Keratinocyte (primary cell): ENCODE data around the gene ARHGEF19. TPM values are rescaled to one million over a fixed set of nuclear protein-coding genes. Genes with fewer than 3 reads are reported as not detected.

ENCODE experiments used
- DNase-seq: peaks from one replicate; pipeline ENCODE4 v3.0.0-alpha.2; 2011; ENCODE audit warnings: low read depth, missing footprints, low spot score
- FAIRE-seq: peaks from 2 replicates; lab custom pipeline; 2011; peaks lifted over from hg19 to GRCh38; lab: Jason Lieb, UNC
- H2AFZ ChIP-seq: 2 replicates; pipeline ENCODE4 v1.6.0; 2012; ENCODE audit warnings: low read length, control low read depth, inconsistent platforms; ENCODE audit not compliant: control insufficient read depth
- H3K27ac ChIP-seq: 2 replicates; pipeline ENCODE4 v1.5.1; 2011; ENCODE audit warnings: low read length; ENCODE audit not compliant: control insufficient read depth, insufficient read depth
- H3K27me3 ChIP-seq: 3 replicates; pipeline ENCODE4 v1.6.0; 2011; ENCODE audit warnings: low read length; ENCODE audit not compliant: control insufficient read depth, insufficient read depth; ENCODE audit errors: extremely low read depth
- H3K36me3 ChIP-seq, 2 experiments: 2 replicates in 1 of 2; 3 replicates in 1 of 2; pipeline ENCODE4 v1.5.1; 2011; ENCODE audit warnings: low read length in 2 of 2, mild to moderate bottlenecking in 1 of 2; ENCODE audit not compliant: control insufficient read depth in 2 of 2, insufficient read depth in 2 of 2; ENCODE audit errors: extremely low read depth in 1 of 2
- H3K4me1 ChIP-seq: 3 replicates; pipeline ENCODE4 v1.5.1; 2011; ENCODE audit warnings: low read length; ENCODE audit not compliant: control insufficient read depth, insufficient read depth; ENCODE audit errors: extremely low read depth
- H3K4me2 ChIP-seq: 3 replicates; pipeline ENCODE4 v1.6.0; 2011; ENCODE audit warnings: low read depth, low read length; ENCODE audit not compliant: control insufficient read depth, insufficient read depth; ENCODE audit errors: extremely low read depth
- H3K4me3 ChIP-seq, 3 experiments: fragments of 200-600 bp in 1 of 3; sonication (generic) in 1 of 3; 2 replicates in 2 of 3; 3 replicates in 1 of 3; pipeline ENCODE4 v1.5.1; 2011 to 2016; ENCODE audit warnings: low read length in 3 of 3, mild to moderate bottlenecking in 3 of 3, control low read depth in 2 of 3, inconsistent platforms in 1 of 3, low read depth in 1 of 3, mixed read lengths in 1 of 3, mixed run types in 1 of 3, moderate library complexity in 1 of 3; ENCODE audit not compliant: control insufficient read depth in 2 of 3, insufficient read depth in 2 of 3; ENCODE audit errors: extremely low read depth in 1 of 3
- H3K79me2 ChIP-seq: 2 replicates; pipeline ENCODE4 v1.6.0; 2012; ENCODE audit warnings: low read length; ENCODE audit not compliant: control insufficient read depth, insufficient read depth
- H3K9ac ChIP-seq: 3 replicates; pipeline ENCODE4 v1.6.0; 2011; ENCODE audit warnings: low read length; ENCODE audit not compliant: control insufficient read depth, insufficient read depth; ENCODE audit errors: extremely low read depth
- H3K9me1 ChIP-seq: 3 replicates; pipeline ENCODE4 v1.6.0; 2011; ENCODE audit warnings: low read length; ENCODE audit not compliant: control insufficient read depth, insufficient read depth; ENCODE audit errors: extremely low read depth
- H3K9me3 ChIP-seq: 2 replicates; pipeline ENCODE4 v1.5.1; 2012; ENCODE audit warnings: low read depth, low read length; ENCODE audit not compliant: control insufficient read depth
- H4K20me1 ChIP-seq: 3 replicates; pipeline ENCODE4 v1.6.0; 2011; ENCODE audit warnings: low read length; ENCODE audit not compliant: control insufficient read depth, insufficient read depth; ENCODE audit errors: extremely low read depth
- CTCF ChIP-seq, 3 experiments: IDR thresholded peaks in 1 of 3; conservative IDR thresholded peaks in 1 of 3; optimal IDR thresholded peaks in 1 of 3; 2 replicates in 2 of 3; 3 replicates in 1 of 3; pipeline versions ENCODE3 to v1.5.1; 2011; ENCODE audit warnings: low read length in 3 of 3, mild to moderate bottlenecking in 3 of 3, moderate library complexity in 2 of 3, control low read depth in 1 of 3, inconsistent platforms in 1 of 3; ENCODE audit not compliant: insufficient read depth in 2 of 3; ENCODE audit errors: extremely low read depth in 1 of 3
- EZH2 ChIP-seq: IDR thresholded peaks from one replicate; pipeline ENCODE4 v1.6.1; 2012; ENCODE audit warnings: inconsistent platforms, mild to moderate bottlenecking, low read length, moderate library complexity
- dilution Hi-C: fragments of 300-500 bp; cut with MboI; formaldehyde crosslinking; loops from one replicate; pipeline ENCODE4 v1.7.0; 2020; ENCODE audit warnings: low sequenced_read_pairs; ENCODE audit not compliant: extremely low pct_ligation_motif_present
- polyA plus RNA-seq, 5 experiments: library from polyadenylated mRNA; depleted of rRNA in 3 of 5; stranded (reverse) in 3 of 5; stranded (forward) in 1 of 5; unstranded in 1 of 5; fragments of >200 nt; gene quantifications; 1 replicate in 1 of 5; 2 replicates in 3 of 5; 3 replicates in 1 of 5; pipeline versions ENCODE4 v1.2.1 to v1.2.3, GENCODE V29; 2011 to 2012; ENCODE audit warnings: missing spikeins in 2 of 5, low read depth in 1 of 5, low replicate concordance in 1 of 5

ARHGEF19 gene
- polyA plus RNA-seq, 1 donor (not counting 4 experiments of a cell fraction or from before 2014, with no cell fraction given), result 5.0 TPM

GRCh38 chr1:16158993-16159831, 53.2 kb downstream of the ARHGEF19 start:
- Histone ChIP-seq H4K20me1 (peaks cover 3% of the 10 kb centered on the region), H3K27me3 (no peaks in the 10 kb centered on the region), H3K9ac (peak overlapping the region; percentile 91), H3K27ac (peak overlapping the region; percentile 85), H3K9me3 (no peaks in the 10 kb centered on the region), H3K9me1 (peaks cover 3% of the 10 kb centered on the region), H3K4me2 (peak overlapping the region; percentile 58), H3K36me3 (peaks cover 3 to 8% of the 10 kb centered on the region in 2 experiments), H3K4me3 (peak overlapping the region in 1 of 3 experiments; percentile 23), H3K79me2 (peaks cover 30% of the 10 kb centered on the region), H2AFZ (no peak overlapping the region), H3K4me1 (peaks cover 51% of the 10 kb centered on the region)
- FAIRE-seq, result peak; percentile 87
- TF ChIP-seq CTCF (optimal IDR thresholded peaks at IDR 0.05 in 1 of 3, IDR thresholded peaks at IDR 0.05 in 1 of 3, conservative IDR thresholded peaks at IDR 0.05 in 1 of 3; ENCODE audit: extremely low read depth in 1 of 3, insufficient read depth in 2 of 3, low read length in 3 of 3) (peak in 1 of 3 experiments; percentile 6), EZH2 (no peak)
- DNase-seq, result peak; percentile 99
- dilution Hi-C loops, result no loop called here

GRCh38 chr1:16158025-16158424, 54.4 kb downstream of the ARHGEF19 start:
- no peak for DNase-seq
- TF ChIP-seq EZH2, result no peak
- TF ChIP-seq CTCF (optimal IDR thresholded peaks at IDR 0.05 in 1 of 3, IDR thresholded peaks at IDR 0.05 in 1 of 3, conservative IDR thresholded peaks at IDR 0.05 in 1 of 3; ENCODE audit: extremely low read depth in 1 of 3, insufficient read depth in 2 of 3, low read length in 3 of 3), result no peak
- peaks cover 41% of the 10 kb centered on the region for H3K79me2 ChIP-seq
- dilution Hi-C loops, result no loop called here
- peaks cover 48% of the 10 kb centered on the region for H3K4me1 ChIP-seq
- no peak overlapping the region for H3K4me3 ChIP-seq
- H3K9ac ChIP-seq, result peak overlapping the region; percentile 91
- FAIRE-seq, result peak; percentile 72
- H3K9me3 ChIP-seq, result no peaks in the 10 kb centered on the region
- no peak overlapping the region for H2AFZ ChIP-seq
- H3K36me3 ChIP-seq, result peaks cover 11 to 20% of the 10 kb centered on the region in 2 experiments
- H3K27ac ChIP-seq, result peak overlapping the region; percentile 85
- H3K4me2 ChIP-seq, result peak overlapping the region; percentile 58
- no peaks in the 10 kb centered on the region for H3K27me3 ChIP-seq
- peaks cover 10% of the 10 kb centered on the region for H4K20me1 ChIP-seq
- peaks cover 3% of the 10 kb centered on the region for H3K9me1 ChIP-seq
